ENCODE data around the gene LZIC. TPM values are rescaled to one million over a fixed set of nuclear protein-coding genes. Genes with fewer than 3 reads are reported as not detected.

LZIC gene
- total and polyA plus RNA-seq, 2 donors = 26.0 to 41.2 TPM

DNA sequence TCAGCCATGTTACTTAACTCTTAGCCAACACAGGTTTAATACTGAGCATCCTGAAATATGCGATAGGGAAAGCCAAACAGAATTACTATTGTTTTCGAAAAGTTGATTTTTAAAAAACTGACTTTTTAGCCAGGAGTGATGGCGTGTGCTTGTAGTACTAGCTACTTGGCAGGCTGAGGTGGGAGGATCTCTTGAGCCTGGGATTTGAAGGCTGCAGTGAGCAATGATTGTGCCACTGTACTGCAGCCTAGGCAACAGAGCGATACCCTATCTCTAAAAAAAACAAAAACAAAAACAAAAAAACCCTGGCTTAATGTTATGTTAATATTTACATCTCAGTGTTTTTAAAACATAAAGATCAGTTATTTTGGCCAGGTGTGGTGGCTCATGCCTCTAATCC lies 16.8 kb upstream of the LZIC start:
- WGBS = 98% methylated on average over 4 of the region's 4 CpGs
- no peaks in the 10 kb centered on the region for H3K27me3 ChIP-seq (ENCODE audit: control insufficient read depth in 2 of 2, insufficient read depth in 1 of 2, low read length in 1 of 2)
- no peak overlapping the region for H3K27ac ChIP-seq (ENCODE audit: low read depth in 1 of 2, low read length in 1 of 2)
- no peaks in the 10 kb centered on the region for H3K36me3 ChIP-seq (ENCODE audit: control insufficient read depth in 2 of 2, insufficient read depth in 2 of 2, low read length in 1 of 2)
- H3K4me3 ChIP-seq (ENCODE audit: low read length in 2 of 2) = no peak overlapping the region
- H3K9me3 ChIP-seq (ENCODE audit: control insufficient read depth in 2 of 2, insufficient read depth in 1 of 2, low read length in 1 of 2) = no peaks in the 10 kb centered on the region
- H3K4me1 ChIP-seq (ENCODE audit: control insufficient read depth in 2 of 2, insufficient read depth in 2 of 2, low read length in 2 of 2) = no peaks in the 10 kb centered on the region
- no peak for DNase-seq (ENCODE audit: low read depth in 6 of 9, low spot score in 9 of 9)

DNA sequence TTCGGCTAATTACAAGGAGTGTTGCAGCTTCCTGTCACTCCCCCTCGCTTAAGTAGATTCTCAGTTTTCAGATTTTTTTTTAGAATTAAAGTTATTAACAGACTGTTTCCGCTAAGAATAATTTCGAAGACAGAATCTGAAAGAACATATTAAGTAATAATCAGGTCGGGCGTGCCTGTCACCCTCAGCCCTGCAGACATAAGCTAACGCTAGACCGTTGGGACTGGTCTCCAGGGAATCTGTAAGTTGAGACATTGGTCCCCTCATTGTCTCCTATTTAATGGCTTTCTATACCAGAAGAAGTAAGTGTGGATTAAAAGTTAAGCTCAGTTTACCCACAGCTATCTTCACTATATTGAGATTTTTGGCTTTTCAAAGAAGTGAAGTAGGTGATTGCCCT lies 14.5 kb upstream of the LZIC start:
- H3K9me3 ChIP-seq (ENCODE audit: control insufficient read depth in 2 of 2, insufficient read depth in 1 of 2, low read length in 1 of 2) = no peaks in the 10 kb centered on the region
- 98% methylated on average over 8 of the region's 8 CpGs for WGBS
- H3K27ac ChIP-seq (ENCODE audit: low read depth in 1 of 2, low read length in 1 of 2) = no peak overlapping the region
- no peak overlapping the region for H3K4me3 ChIP-seq (ENCODE audit: low read length in 2 of 2)
- no peak for DNase-seq (ENCODE audit: low read depth in 6 of 9, low spot score in 9 of 9)
- H3K4me1 ChIP-seq (ENCODE audit: control insufficient read depth in 2 of 2, insufficient read depth in 2 of 2, low read length in 2 of 2) = no peaks in the 10 kb centered on the region
- H3K36me3 ChIP-seq (ENCODE audit: control insufficient read depth in 2 of 2, insufficient read depth in 2 of 2, low read length in 1 of 2) = no peaks in the 10 kb centered on the region
- H3K27me3 ChIP-seq (ENCODE audit: control insufficient read depth in 2 of 2, insufficient read depth in 1 of 2, low read length in 1 of 2) = no peaks in the 10 kb centered on the region

DNA sequence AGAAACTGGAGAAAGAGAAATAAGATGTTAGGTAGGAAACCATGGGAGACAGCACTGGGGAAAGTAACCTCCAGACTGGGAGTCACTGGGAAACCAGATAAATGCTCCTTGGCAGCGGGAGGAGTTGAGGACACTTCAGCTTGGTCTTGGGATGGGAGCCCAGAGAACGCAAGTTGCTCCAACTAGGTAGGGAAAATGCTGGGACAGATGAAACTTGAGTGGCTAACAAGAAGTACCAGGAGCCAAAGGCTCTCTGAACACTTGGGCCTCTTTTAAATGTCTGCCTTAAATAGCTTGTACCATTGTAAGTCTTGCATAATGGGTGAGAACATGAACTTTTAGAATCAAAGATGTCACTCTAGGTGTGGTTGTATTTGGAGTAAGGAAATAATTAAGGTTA lies 3.1 kb upstream of the LZIC start:
- 98% methylated on average over 2 of the region's 2 CpGs for WGBS

DNA sequence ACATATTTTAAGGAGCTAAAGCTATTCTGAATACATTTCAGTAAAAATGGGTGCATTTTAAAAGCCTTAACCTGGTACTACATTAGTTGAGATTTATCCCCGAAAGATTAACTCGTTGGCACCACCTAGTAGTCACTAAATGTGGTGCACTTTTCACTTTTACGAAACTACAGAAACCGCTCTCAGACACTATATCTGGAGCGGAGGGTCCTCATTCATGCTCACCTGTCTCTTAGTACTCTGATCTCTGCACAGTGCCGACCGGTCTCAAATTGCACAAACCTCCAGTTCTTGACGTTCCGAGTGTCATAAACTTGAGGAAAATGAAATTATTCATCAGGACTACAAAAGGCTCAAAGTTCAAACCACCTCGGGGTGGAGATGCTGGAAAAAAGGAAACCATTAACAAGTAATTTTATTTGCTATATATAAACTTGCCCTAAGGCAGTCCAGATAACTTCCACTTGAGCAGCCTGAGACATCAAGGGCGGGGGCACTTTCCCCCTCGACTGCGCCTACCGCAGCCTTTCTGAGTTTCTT lies 722 bp downstream of the LZIC start:
- no peaks in the 10 kb centered on the region for H3K9me3 ChIP-seq (ENCODE audit: control insufficient read depth in 2 of 2, insufficient read depth in 1 of 2, low read length in 1 of 2)
- H3K27me3 ChIP-seq (ENCODE audit: control insufficient read depth in 2 of 2, insufficient read depth in 1 of 2, low read length in 1 of 2) = no peaks in the 10 kb centered on the region
- 1% methylated on average over 14 of the region's 14 CpGs for WGBS
- peak overlapping the region; percentile 71 to 77 for H3K4me3 ChIP-seq (ENCODE audit: low read length in 2 of 2)
- peaks cover 7% of the 10 kb centered on the region in 2 donors for H3K36me3 ChIP-seq (ENCODE audit: control insufficient read depth in 2 of 2, insufficient read depth in 2 of 2, low read length in 1 of 2)
- peaks cover 2 to 5% of the 10 kb centered on the region in 2 donors for H3K4me1 ChIP-seq (ENCODE audit: control insufficient read depth in 2 of 2, insufficient read depth in 2 of 2, low read length in 2 of 2)
- peak; percentile 27 to 81 (median 45) for DNase-seq (ENCODE audit: low read depth in 6 of 9, low spot score in 9 of 9)
- H3K27ac ChIP-seq (ENCODE audit: low read depth in 1 of 2, low read length in 1 of 2) = peak overlapping the region; percentile 67 to 79

More for the DNA sequence above, 3.1 kb upstream of the LZIC start:
- no peaks in the 10 kb centered on the region for H3K27me3 ChIP-seq (ENCODE audit: control insufficient read depth in 2 of 2, insufficient read depth in 1 of 2, low read length in 1 of 2)
- no peaks in the 10 kb centered on the region for H3K9me3 ChIP-seq (ENCODE audit: control insufficient read depth in 2 of 2, insufficient read depth in 1 of 2, low read length in 1 of 2)
- H3K27ac ChIP-seq (ENCODE audit: low read depth in 1 of 2, low read length in 1 of 2) = no peak overlapping the region
- peaks cover 5 to 7% of the 10 kb centered on the region in 2 donors for H3K4me1 ChIP-seq (ENCODE audit: control insufficient read depth in 2 of 2, insufficient read depth in 2 of 2, low read length in 2 of 2)
- peaks cover 0 to 4% of the 10 kb centered on the region in 2 donors for H3K36me3 ChIP-seq (ENCODE audit: control insufficient read depth in 2 of 2, insufficient read depth in 2 of 2, low read length in 1 of 2)
- no peak for DNase-seq (ENCODE audit: low read depth in 6 of 9, low spot score in 9 of 9)
- H3K4me3 ChIP-seq (ENCODE audit: low read length in 2 of 2) = no peak overlapping the region

DNA sequence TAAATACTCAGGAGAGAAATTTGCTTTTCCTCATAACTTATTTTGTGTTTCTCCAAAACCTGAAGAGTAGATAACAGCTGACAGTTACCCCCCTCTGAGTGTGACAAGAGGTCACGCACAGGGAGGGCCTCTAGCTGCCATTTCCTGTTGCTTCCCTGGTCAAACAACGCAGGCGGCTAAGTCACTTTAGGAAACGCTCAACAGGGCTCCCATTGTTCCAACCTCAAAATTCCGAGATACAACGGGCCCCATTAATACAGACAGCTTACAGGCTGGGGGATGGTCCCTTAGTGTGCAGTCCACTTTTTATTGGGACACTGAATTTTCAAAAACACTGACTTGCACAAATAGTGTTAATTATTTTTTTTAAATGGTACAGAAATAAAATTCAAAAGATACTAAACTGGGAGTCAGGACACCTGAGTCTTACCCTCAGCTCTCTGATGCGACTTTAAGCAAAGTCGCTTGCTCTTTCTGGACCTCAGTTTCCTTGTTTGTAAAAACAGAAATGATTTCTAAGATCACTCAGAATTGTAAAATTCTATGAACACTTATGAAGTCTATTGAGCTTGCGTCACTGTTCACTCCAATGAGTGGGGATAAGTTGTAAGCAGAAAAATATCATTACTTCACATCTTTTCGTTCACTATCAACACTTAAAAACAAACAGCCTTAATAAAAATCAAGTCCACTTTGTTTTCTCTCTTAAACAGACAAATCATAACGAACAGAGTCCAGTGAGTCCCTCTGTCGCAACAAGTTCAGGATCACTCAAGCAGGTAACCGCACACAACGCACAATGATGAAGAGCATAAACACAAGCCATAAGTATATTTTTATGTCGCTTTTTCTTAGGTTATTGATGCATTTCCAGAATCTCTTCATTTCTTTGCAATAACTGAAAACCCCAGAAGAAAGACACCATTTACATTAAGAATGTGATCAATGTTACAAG lies 13.5 kb downstream of the LZIC start:
- Histone ChIP-seq H3K4me1 (ENCODE audit: control insufficient read depth in 2 of 2, insufficient read depth in 2 of 2, low read length in 2 of 2) (no peaks in the 10 kb centered on the region), H3K27ac (ENCODE audit: low read depth in 1 of 2, low read length in 1 of 2) (no peak overlapping the region), H3K27me3 (ENCODE audit: control insufficient read depth in 2 of 2, insufficient read depth in 1 of 2, low read length in 1 of 2) (no peaks in the 10 kb centered on the region), H3K4me3 (ENCODE audit: low read length in 2 of 2) (no peak overlapping the region), H3K9me3 (ENCODE audit: control insufficient read depth in 2 of 2, insufficient read depth in 1 of 2, low read length in 1 of 2) (no peaks in the 10 kb centered on the region), H3K36me3 (ENCODE audit: control insufficient read depth in 2 of 2, insufficient read depth in 2 of 2, low read length in 1 of 2) (peaks cover 23 to 44% of the 10 kb centered on the region in 2 donors)
- WGBS = 93% methylated on average over 15 of the region's 15 CpGs
- DNase-seq (ENCODE audit: low read depth in 6 of 9, low spot score in 9 of 9) = no peak

DNA sequence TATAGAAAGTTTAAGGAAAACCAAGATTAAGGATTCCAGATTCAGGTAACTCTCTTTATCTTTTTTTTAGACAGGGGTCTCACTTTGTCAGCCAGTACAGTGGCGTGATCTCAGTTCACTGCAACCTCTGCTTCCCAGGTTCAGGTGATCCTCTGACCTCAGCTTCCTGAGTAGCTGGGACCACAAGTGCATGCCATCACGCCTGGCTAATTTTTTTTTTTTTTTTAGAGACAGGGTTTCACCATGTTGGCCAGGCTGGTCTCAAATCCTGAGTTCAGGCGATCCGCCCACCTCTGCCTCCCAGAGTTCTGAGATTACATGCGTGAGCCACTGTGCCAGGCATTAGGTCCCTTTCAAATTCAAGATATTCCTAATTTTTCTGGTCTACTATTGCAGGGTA lies 15.9 kb downstream of the LZIC start:
- H3K4me1 ChIP-seq (ENCODE audit: control insufficient read depth in 2 of 2, insufficient read depth in 2 of 2, low read length in 2 of 2) = no peaks in the 10 kb centered on the region
- WGBS = 89% methylated on average over 5 of the region's 5 CpGs
- no peak overlapping the region for H3K27ac ChIP-seq (ENCODE audit: low read depth in 1 of 2, low read length in 1 of 2)
- DNase-seq (ENCODE audit: low read depth in 6 of 9, low spot score in 9 of 9) = no peak
- H3K36me3 ChIP-seq (ENCODE audit: control insufficient read depth in 2 of 2, insufficient read depth in 2 of 2, low read length in 1 of 2) = peaks cover 20 to 30% of the 10 kb centered on the region in 2 donors
- H3K9me3 ChIP-seq (ENCODE audit: control insufficient read depth in 2 of 2, insufficient read depth in 1 of 2, low read length in 1 of 2) = no peaks in the 10 kb centered on the region
- H3K27me3 ChIP-seq (ENCODE audit: control insufficient read depth in 2 of 2, insufficient read depth in 1 of 2, low read length in 1 of 2) = no peaks in the 10 kb centered on the region
- no peak overlapping the region for H3K4me3 ChIP-seq (ENCODE audit: low read length in 2 of 2)

DNA sequence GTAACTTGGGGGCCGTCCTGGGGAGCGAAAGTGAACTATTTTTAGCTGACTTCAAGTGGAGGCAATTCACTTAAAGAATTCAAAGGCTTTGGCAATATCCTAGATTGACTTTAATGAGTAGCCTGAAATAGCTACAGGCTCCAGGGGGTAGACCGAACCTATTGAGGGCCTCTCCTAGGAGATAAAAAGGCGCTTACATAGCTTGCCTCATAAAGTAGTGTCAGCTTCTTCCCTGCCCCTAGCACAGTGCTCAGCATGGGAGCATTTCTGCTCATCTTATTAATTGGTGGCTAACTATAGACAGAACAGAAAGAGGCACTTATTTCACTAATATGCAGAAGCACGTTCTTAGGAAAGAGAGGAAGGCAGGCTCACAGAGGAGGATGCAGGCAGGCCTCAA lies 20.8 kb downstream of the LZIC start:
- DNase-seq (ENCODE audit: low read depth in 6 of 9, low spot score in 9 of 9) = no peak
- Histone ChIP-seq H3K4me1 (ENCODE audit: control insufficient read depth in 2 of 2, insufficient read depth in 2 of 2, low read length in 2 of 2) (no peaks in the 10 kb centered on the region), H3K27ac (ENCODE audit: low read depth in 1 of 2, low read length in 1 of 2) (no peak overlapping the region), H3K36me3 (ENCODE audit: control insufficient read depth in 2 of 2, insufficient read depth in 2 of 2, low read length in 1 of 2) (no peaks in the 10 kb centered on the region), H3K9me3 (ENCODE audit: control insufficient read depth in 2 of 2, insufficient read depth in 1 of 2, low read length in 1 of 2) (no peaks in the 10 kb centered on the region), H3K4me3 (ENCODE audit: low read length in 2 of 2) (no peak overlapping the region), H3K27me3 (ENCODE audit: control insufficient read depth in 2 of 2, insufficient read depth in 1 of 2, low read length in 1 of 2) (no peaks in the 10 kb centered on the region)
- WGBS = 97% methylated on average over 5 of the region's 5 CpGs

DNA sequence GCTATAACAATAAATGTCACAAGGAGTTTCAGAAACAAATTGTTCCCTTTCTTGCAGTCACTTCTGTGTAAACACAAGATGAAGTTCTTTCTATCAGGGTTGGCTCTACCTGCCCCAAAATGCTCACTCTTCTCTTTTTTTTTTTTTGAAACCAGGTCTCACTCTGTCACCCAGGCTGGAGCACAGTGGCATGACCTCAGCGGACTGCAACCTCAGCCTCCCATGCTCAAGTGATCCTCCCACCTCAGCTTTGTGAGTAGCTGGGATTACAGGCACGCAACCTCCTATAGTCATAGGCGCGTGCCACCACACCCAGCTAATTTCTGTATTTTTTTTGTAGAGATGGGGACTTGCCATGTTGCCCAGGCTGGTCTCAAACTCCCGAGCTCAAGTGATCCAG lies 22.6 kb downstream of the LZIC start:
- Histone ChIP-seq H3K4me1 (ENCODE audit: control insufficient read depth in 2 of 2, insufficient read depth in 2 of 2, low read length in 2 of 2) (no peaks in the 10 kb centered on the region), H3K4me3 (ENCODE audit: low read length in 2 of 2) (no peak overlapping the region), H3K27ac (ENCODE audit: low read depth in 1 of 2, low read length in 1 of 2) (no peak overlapping the region), H3K36me3 (ENCODE audit: control insufficient read depth in 2 of 2, insufficient read depth in 2 of 2, low read length in 1 of 2) (no peaks in the 10 kb centered on the region), H3K27me3 (ENCODE audit: control insufficient read depth in 2 of 2, insufficient read depth in 1 of 2, low read length in 1 of 2) (no peaks in the 10 kb centered on the region), H3K9me3 (ENCODE audit: control insufficient read depth in 2 of 2, insufficient read depth in 1 of 2, low read length in 1 of 2) (no peaks in the 10 kb centered on the region)
- no peak for DNase-seq (ENCODE audit: low read depth in 6 of 9, low spot score in 9 of 9)
- WGBS = 97% methylated on average over 5 of the region's 5 CpGs

DNA sequence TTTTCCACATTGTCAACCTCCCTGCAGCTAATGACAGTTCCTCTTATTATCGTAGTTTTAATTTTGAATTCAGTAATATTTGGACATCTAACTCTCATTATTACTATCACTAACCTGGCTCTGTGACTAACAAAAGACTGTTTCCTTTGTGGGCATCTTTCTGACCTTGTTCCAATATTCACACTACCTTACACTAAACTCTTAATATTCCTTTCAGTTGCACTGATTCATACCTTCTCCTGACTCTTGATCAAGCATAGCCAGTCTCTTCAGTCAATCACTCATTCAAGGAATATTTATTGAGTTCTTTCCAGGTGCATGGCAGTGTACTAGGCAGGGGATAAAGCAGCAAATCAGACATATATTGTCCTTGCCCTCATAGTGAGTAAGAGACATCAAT lies 25.3 kb downstream of the LZIC start:
- WGBS = 94% methylated on average over 1 of the region's 1 CpG
- no peak overlapping the region for H3K27ac ChIP-seq (ENCODE audit: low read depth in 1 of 2, low read length in 1 of 2)
- no peaks in the 10 kb centered on the region for H3K9me3 ChIP-seq (ENCODE audit: control insufficient read depth in 2 of 2, insufficient read depth in 1 of 2, low read length in 1 of 2)
- no peaks in the 10 kb centered on the region for H3K4me1 ChIP-seq (ENCODE audit: control insufficient read depth in 2 of 2, insufficient read depth in 2 of 2, low read length in 2 of 2)
- DNase-seq (ENCODE audit: low read depth in 6 of 9, low spot score in 9 of 9) = no peak
- H3K36me3 ChIP-seq (ENCODE audit: control insufficient read depth in 2 of 2, insufficient read depth in 2 of 2, low read length in 1 of 2) = no peaks in the 10 kb centered on the region
- H3K27me3 ChIP-seq (ENCODE audit: control insufficient read depth in 2 of 2, insufficient read depth in 1 of 2, low read length in 1 of 2) = no peaks in the 10 kb centered on the region
- H3K4me3 ChIP-seq (ENCODE audit: low read length in 2 of 2) = no peak overlapping the region
